ENCODE measurements around the gene ZDHHC20. TPM values are rescaled to one million over a fixed set of nuclear protein-coding genes. Genes with fewer than 3 reads are reported as not detected.
"Not testable (repeated sequence)": the region's sequence is repeated elsewhere in the genome, so short reads cannot be mapped to it uniquely, and the experiment has no call there.

ZDHHC20 gene
- total RNA-seq, 1 donor from 2014 or later, result 21.0 TPM

DNA sequence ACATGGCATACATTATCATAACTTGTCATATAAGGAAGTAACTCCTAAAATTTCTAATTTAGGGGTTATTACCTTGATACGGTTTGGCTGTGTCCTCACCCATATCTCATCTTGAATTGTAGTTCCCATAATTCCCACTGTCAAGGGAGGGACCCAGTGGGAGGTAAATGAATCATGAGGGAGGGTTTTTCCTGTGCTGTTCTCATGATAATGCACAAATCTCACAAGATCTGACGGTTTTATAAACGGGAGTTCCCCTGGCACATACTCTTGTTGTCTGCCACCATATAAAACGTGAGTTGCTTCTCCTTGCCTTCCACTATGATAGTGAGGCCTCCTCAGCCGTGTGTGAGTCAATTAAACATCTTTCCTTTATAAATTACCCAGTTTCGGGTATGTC is 76.0 kb downstream of the ZDHHC20 start:
- DNase-seq, result no peak
- Mint-ChIP-seq H3K27me3 (ENCODE audit: unreplicated experiment) (no peaks in the 10 kb centered on the region), H3K27ac (ENCODE audit: unreplicated experiment) (no peak overlapping the region), H3K36me3 (ENCODE audit: unreplicated experiment) (peaks cover 11% of the 10 kb centered on the region), H3K9me3 (ENCODE audit: unreplicated experiment) (no peaks in the 10 kb centered on the region), H3K4me1 (ENCODE audit: low read depth, unreplicated experiment) (no peaks in the 10 kb centered on the region), H3K4me3 (ENCODE audit: unreplicated experiment) (no peak overlapping the region)
- TF ChIP-seq, protein P1, sequence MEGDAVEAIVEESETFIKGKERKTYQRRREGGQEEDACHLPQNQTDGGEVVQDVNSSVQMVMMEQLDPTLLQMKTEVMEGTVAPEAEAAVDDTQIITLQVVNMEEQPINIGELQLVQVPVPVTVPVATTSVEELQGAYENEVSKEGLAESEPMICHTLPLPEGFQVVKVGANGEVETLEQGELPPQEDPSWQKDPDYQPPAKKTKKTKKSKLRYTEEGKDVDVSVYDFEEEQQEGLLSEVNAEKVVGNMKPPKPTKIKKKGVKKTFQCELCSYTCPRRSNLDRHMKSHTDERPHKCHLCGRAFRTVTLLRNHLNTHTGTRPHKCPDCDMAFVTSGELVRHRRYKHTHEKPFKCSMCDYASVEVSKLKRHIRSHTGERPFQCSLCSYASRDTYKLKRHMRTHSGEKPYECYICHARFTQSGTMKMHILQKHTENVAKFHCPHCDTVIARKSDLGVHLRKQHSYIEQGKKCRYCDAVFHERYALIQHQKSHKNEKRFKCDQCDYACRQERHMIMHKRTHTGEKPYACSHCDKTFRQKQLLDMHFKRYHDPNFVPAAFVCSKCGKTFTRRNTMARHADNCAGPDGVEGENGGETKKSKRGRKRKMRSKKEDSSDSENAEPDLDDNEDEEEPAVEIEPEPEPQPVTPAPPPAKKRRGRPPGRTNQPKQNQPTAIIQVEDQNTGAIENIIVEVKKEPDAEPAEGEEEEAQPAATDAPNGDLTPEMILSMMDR (IDR thresholded peaks at IDR 0.05; ENCODE audit: partially characterized antibody, unreplicated experiment), result no peak

DNA sequence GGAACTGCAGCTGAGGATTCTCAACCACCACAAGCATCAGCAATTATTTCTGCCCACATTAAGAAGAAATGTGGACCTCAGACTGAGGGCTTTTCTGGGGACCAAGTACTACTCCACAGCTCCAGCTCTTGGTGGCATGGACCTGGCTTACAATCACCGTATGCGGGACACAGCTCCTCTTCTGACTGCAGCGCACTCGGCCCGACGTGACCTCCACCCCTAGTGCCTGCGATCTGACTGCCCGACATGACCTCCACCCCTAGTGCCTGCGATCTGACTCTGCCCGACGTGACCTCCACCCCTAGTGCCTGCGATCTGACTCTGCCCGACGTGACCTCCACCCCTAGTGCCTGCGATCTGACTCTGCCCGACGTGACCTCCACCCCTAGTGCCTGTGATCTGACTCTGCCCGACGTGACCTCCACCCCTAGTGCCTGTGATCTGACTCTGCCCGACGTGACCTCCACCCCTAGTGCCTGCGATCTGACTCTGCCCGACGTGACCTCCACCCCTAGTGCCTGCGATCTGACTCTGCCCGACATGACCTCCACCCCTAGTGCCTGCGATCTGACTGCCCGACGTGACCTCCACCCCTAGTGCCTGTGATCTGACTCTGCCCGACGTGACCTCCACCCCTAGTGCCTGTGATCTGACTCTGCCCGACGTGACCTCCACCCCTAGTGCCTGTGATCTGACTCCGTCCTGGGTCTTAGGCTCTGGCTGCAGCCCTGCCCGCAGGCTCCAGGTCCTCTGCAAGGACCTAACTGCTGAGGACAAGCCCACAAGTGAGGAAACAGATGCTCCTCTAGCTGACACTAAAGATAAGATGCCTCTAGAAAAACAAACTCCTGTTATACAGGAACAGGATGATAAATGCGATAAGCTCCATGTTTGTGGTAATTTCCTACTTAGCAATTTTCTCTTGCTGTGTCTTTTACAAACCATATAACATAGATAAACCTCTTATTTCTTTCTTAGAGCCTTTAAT is 81.8 kb downstream of the ZDHHC20 start:
- not testable (repeated sequence) for H3K9me3 Mint-ChIP-seq (ENCODE audit: unreplicated experiment); DNase-seq; H3K27me3 Mint-ChIP-seq (ENCODE audit: unreplicated experiment); H3K4me3 Mint-ChIP-seq (ENCODE audit: unreplicated experiment); H3K36me3 Mint-ChIP-seq (ENCODE audit: unreplicated experiment); H3K4me1 Mint-ChIP-seq (ENCODE audit: low read depth, unreplicated experiment)
- peak overlapping the region; percentile 68 for H3K27ac Mint-ChIP-seq (ENCODE audit: unreplicated experiment)

DNA sequence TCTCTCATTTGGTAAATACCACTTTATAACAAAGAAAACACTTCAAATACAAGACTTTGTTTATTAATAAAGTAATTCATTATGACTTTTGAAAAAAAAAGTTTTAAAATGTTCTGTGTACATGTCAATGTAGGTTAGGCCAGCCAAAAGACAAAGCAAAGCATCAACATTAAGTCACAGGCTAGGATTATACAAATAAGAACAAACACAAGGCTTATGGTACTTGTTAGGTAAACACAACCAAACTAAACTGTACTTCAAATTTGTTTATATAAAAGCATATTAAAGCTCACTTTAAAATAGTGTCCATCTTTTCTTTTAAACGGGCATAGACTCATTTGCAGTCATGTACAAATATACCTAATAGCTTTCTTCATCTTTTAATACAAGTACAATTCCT is 86.6 kb downstream of the ZDHHC20 start:
- Mint-ChIP-seq H3K27me3 (ENCODE audit: unreplicated experiment) (no peaks in the 10 kb centered on the region), H3K4me1 (ENCODE audit: low read depth, unreplicated experiment) (no peaks in the 10 kb centered on the region), H3K9me3 (ENCODE audit: unreplicated experiment) (no peaks in the 10 kb centered on the region), H3K4me3 (ENCODE audit: unreplicated experiment) (no peak overlapping the region), H3K36me3 (ENCODE audit: unreplicated experiment) (no peaks in the 10 kb centered on the region), H3K27ac (ENCODE audit: unreplicated experiment) (no peak overlapping the region)
- TF ChIP-seq, protein P1 (IDR thresholded peaks at IDR 0.05; ENCODE audit: partially characterized antibody, unreplicated experiment), result no peak
- DNase-seq, result no peak

DNA sequence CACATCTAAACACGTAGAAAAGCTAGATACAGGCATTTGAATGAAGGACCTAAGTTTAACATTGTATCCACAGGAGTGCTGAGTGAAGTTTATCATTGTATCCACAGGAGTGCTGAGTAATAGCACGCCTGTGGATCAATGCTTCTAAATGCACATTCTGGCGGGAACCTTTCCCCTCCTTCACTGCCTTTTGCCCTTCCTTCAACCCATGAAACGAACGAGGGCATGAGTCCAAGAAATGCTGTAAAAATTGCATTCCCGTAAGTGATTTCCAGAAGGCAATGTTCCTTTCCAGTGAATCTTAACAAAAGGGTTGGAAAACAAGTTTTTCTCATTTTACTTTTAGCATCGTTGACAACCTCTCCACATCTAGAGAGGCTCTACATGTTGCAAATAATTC is 88.1 kb downstream of the ZDHHC20 start:
- DNase-seq, result no peak
- TF ChIP-seq, protein P1 (IDR thresholded peaks at IDR 0.05; ENCODE audit: partially characterized antibody, unreplicated experiment), result no peak
- no peaks in the 10 kb centered on the region for H3K4me1 Mint-ChIP-seq (ENCODE audit: low read depth, unreplicated experiment)

DNA sequence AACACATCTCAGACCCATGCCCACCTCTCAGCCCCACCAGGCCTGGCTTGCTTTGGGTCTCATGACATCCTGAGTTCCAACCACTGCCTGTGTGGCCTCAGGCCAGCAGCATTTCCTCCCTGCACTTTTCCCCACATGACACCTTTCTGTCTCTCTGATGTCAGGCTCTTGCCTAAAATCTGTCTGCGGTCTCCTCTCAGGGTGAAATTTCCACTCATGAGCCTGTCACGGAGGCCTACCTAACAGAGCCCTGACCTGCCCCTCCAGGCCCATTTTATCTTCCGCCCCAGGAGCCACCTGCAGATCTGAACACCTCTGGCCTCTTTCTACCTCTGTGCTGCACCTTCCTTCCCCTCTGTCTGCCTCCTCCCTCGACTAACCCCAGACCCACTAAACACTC is 93.5 kb downstream of the ZDHHC20 start:
- H3K4me1 Mint-ChIP-seq (ENCODE audit: low read depth, unreplicated experiment), result no peaks in the 10 kb centered on the region
- no peak overlapping the region for H3K4me3 Mint-ChIP-seq (ENCODE audit: unreplicated experiment)
- no peak overlapping the region for H3K27ac Mint-ChIP-seq (ENCODE audit: unreplicated experiment)
- no peak for DNase-seq
- TF ChIP-seq, protein P1 (IDR thresholded peaks at IDR 0.05; ENCODE audit: partially characterized antibody, unreplicated experiment), result no peak
- H3K9me3 Mint-ChIP-seq (ENCODE audit: unreplicated experiment), result no peaks in the 10 kb centered on the region
- H3K36me3 Mint-ChIP-seq (ENCODE audit: unreplicated experiment), result peaks cover 16% of the 10 kb centered on the region
- peaks cover 3% of the 10 kb centered on the region for H3K27me3 Mint-ChIP-seq (ENCODE audit: unreplicated experiment)

More for the DNA sequence above, 88.1 kb downstream of the ZDHHC20 start:
- H3K36me3 Mint-ChIP-seq (ENCODE audit: unreplicated experiment), result no peaks in the 10 kb centered on the region
- no peaks in the 10 kb centered on the region for H3K27me3 Mint-ChIP-seq (ENCODE audit: unreplicated experiment)
- no peaks in the 10 kb centered on the region for H3K9me3 Mint-ChIP-seq (ENCODE audit: unreplicated experiment)
- no peak overlapping the region for H3K27ac Mint-ChIP-seq (ENCODE audit: unreplicated experiment)
- H3K4me3 Mint-ChIP-seq (ENCODE audit: unreplicated experiment), result no peak overlapping the region

All from glutamatergic neuron (in vitro differentiated cells).